HG02981 (cell line): ENCODE data around the gene TCF25.

Experiments
- ATAC-seq: cut with Tn5 transposase; IDR thresholded peaks from one replicate; pipeline ENCODE4 v1.9.1; 2021; ENCODE audit warnings: mild to moderate bottlenecking, moderate library complexity; ENCODE audit not compliant: unreplicated experiment

TCF25 gene

DNA sequence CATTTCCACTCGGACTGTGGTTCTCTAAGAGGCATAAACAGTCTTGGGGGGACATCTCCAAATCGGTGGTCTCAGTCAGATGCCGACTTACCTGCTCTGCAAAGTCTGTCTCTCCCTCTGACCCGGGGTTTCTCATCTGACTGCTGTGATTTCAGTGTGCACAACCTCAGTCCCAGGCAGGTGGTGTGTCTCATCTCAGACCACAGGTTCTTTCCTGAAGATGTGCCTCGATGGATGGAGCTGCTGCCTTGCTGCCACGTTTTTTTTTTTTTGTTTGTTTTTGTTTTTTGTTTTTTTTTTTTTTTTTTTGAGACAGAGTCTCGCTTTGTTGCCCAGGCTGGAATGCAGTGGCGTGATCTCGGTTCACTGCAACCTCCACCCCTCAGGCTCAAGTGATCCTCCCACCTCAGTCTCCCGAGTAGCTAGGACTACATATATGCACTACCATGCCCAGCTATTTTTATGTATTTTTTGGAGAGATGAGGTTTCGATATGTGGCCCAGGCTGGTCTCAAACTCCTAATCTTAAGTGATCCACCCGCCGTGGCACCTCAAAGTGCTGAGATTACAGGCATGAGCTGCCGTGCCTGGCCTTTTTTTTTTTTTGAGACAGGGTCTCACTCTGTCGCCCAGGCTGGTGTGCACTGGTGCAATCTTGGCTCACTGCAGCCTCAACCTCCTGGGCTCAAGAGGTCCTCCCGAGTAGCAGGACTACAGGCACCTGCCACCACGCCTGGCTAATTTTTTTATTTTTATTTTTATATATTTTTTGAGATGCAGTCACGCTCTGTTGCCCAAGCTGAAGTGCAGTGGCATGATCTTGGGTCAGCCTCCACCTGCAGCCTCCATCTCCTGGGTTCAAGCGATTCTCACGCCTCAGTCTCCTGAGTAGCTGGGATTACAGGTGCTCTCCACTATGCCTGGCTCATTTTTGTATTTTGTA, 29.7 kb upstream of the TCF25 start:
- ATAC-seq, result no peak

DNA sequence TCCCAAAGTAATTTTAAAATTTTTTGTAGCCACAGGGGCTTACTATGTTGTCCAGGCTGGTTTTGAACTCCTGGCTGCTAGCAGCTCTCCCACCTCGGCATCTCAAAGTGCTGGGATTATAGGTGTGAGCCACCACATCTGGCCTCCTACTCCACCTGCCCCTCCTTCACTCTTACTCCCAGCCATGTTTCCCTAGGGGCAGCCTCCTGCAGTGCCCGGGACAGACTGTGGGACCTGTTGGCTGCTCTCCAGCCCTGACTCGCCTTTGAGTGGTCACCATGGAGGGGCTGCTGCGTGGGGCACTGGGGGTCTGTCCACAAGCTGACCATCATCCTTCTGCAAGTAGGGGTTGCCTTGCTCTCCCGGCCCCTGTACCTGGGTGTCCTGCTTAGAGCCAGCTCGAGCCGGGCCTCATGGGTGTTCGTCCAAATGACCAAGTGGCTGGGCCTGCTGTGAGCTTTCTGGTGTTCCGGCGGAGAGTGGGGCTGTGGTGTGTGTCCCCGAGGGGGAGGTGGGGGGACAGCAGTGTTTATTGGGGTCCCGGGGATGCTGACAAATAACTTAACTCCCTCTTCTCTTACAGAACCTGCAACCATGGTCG, 28.6 kb upstream of the TCF25 start:
- ATAC-seq, result no peak

DNA sequence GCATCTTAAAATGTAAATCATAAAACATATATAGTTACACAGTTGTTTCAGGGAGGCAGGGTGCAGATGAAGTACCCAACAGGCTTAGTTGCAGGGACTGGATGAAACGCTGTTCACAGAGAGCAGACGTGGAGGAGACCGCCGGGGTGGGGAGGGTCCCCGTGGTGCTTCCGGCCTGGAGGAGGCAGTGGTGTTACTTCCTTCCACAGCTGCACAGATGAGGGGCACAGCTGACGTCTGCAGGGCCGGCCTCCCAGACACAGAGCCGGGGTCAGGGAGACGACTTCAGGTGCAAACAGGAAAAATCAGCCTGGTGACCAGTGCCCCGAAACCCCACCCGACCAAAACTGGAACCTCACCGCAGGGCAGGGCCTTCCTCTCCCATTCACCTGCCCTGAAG, 28.0 kb upstream of the TCF25 start:
- ATAC-seq, result no peak

DNA sequence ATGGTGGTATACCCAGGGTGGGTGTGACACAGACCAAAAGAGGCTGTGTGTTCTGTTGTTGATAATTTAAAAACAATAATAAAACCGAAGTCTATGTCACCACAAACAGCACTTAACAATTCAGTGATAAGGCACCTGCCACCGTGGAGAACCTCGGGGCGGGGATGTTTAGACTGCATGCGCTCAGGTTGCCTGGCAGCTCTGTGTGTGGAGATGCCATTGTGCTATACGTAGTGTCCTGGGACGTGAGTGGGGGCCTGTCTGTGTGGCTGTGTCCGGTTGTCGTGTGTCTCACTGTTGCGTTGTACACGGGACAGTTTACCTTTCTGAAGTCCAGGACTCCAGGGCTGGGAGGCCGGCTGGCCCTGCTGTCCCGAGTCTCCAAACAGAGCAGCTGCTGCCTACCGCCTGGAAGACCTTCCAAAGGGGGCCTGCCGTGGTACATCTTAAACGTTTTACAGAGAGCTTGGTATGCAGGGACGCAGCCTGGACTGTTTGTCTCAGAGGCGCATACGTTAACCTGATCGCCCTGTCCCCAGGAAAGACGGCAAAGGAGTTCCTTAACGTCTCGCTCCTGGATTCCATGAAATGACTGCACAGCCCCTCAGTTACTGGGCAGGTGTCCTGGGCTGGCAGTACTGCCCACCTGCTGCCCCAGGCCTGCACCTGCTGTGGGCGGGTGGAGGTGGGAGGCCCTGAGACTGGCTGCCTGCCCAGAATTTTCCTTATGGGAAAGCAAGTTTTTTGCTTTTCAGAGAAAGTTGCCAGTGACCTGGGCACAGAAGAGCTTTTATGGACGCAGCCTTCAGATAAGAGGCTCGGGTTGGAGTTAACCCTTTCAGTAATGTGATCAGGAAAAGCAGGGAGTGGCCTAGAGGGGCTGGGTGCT, 26.1 kb upstream of the TCF25 start:
- ATAC-seq, result no peak

DNA sequence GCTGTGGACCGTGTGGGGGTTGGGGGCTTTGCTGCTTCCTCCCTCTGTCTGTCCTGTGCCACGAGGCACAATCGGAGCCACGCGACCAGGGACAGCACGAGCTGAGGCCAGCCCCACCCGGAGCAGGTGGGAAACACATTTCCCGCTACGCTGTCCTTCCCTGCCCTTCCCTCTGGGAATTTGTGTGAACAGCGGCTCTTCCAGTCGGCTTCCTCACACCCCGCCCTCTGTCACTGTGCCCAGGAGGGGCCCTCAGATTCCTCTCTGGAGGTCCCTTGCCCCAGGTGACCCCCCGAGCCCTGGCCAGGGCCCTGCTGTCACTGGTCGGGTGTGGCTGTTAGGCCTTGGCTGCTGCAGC, 25.5 kb upstream of the TCF25 start:
- ATAC-seq, result no peak

DNA sequence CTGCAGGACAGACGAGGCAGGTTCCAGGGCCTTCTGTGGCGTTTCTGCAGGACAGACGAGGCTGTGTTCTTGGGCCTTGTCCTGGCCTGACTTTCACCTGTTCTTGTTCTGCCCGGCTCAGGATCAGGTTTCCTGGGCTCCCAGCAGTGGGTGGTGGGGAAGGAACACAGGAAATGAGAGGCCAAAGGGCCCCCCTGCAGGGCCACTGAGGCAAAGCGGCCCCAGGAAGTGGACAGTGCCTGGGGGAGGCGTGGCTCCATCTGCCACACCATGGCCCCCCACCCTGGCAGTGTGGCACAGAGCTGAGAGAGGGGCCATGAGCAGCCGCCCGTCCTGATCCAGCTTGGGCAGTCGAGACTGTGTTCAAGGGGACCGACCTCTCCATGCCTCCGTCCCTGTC, 24.4 kb upstream of the TCF25 start:
- ATAC-seq, result no peak

DNA sequence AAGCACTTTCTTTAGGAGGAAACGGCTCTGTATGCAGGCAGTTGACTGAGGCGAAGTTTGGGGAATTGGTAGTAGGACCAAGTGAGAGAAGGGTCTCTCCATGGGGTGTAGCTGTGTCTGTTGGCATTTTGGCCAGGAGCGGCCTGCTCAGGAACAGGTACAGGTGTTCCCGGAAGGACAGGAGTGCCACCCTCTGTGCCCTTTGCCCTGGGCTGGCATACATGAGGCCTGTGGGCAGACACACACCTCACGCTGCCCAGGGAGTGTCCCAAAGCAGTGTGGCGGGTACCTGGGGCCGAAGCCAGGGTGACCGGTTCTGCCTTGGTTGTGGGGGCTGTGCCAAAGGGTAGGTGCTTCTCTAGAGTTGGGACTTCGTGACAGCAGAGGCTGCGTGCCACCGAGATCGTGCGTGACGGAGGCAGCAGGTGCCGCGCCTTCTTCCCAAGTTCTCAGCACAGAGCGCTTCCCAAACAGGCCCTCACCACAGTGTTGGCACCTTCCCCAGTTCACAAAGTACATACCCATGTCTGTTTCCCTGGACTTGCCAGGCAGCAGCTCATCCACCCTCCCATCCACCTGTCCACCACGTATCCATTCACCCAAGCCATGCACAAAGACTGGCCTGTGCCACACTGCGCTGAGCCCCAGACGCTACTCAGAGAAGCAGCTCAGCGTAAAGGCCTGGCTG, 19.9 kb upstream of the TCF25 start:
- ATAC-seq, result no peak

DNA sequence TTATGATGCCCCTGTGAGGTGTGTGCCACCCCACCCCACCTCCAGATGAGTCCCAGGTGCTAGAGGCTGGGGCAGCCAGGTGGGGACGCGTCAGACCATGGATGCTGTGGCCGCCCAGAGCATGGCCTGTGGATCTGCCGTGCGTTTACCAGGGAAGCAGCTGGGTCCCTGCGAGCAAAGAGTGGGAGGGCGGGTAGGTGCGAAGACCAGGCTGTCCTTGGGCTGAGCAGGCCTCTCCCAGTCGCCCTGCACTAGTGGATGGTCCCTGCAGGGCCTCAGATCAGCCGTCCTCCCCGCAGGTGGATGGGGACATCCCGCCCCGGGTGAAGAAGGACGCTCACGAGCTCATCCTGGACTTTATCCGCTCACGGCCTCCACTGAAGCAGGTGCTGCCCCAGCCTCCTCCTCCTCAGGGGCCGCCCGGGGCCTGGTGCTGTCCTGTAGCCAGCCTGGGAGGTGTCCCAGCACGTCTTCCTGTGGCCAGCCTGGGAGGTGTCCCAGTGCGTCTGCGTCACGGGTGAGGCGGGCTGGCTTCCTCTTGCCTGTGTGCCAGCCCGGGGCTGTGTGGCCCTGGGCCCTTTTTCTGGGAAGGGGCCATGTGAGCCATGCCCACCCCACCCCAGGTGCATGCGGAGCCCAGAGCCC, 18.0 kb upstream of the TCF25 start:
- ATAC-seq, result no peak

DNA sequence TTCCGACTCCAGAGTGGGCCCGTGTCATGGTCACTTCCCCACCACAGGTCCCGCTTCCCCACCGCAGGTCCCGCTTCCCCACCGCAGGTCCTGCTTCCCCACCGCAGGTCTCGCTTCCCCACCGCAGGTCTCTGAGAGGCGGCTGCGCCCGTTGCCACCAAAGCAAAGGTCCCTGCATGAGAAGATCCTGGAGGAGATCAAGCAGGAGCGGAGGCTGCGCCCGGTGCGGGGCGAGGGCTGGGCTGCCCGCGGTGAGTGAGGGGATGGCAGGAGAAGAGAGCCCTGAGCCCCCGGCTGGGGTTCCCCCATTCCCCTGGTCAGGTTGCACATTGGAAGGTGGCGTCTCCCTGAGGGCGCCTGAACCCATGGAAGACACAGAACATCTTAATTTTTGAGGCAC, 17.4 kb upstream of the TCF25 start:
- ATAC-seq, result no peak

DNA sequence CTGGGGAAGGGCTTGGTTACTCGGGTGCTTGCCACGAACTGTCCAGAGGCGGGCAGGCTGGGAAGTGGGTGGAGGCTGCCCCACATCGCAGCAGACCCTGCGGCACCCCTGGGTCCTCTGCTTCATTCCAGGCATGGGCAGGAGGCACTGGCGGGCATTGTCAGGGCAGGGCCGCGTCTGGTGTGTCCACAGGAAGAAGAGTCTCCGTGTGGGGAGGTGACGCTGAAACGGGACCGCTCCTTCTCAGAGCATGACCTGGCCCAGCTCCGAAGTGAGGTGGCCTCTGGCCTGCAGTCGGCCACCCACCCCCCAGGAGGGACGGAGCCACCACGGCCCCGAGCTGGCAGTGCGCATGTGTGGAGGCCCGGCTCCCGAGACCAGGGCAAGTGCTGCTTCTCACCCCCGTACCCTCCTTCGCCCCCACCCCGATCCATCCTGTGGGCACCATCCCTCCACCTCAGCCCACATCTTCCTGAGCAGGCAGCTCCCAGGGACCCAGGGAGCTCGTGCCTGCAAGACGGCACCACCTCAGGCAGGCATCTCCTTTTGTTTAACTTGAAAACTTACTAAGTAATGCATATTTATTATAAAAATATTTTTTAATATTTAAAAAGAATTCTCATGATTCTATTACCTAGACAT, 14.3 kb upstream of the TCF25 start:
- no peak for ATAC-seq

DNA sequence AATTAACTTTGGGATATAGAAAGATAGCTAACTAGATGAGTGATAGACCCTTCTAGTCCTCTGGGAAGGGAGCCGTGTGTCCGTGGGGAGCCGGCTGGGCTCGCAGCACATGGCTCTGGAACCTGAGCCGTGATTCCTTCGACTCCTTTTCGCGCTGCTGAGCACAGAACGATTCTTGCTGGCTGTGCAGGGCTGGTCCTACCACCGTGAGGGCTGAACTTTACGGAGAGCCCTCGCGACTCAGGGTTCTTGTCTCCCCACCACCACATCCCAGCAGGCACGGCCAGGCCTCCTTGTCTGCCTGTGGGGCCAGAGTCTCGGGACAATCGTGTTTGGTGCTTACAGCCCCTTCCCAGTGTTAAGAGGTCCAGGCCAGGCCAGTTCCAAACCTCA, 13.8 kb upstream of the TCF25 start:
- ATAC-seq, result no peak

DNA sequence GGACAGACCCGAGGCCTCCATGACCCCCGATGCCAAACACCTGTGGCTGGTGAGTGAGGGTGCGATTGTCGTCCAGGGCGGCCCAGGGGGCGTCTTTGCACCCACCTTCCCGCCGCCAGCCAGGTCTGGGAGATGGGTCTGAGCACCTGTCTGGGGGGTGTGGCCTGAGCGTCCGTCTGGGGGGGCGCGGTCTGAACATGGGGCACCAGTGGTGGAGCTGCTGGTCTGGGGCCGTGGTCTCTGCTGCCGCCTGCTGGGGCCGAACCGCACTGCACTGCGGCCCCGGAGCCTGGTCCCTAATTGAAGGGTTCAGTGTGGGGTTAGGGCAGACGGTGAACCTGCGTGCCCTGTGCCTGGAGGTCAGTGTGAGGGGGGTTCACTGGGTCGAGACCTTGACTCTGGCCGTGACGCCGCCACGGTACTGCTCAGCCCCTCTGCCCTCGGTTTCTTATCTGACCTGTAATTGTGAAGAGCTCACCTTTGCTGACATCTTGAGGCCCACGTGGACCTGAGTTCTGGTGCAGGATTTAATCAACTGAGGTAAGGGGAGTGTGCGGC, 12.6 kb upstream of the TCF25 start:
- peak; percentile 40 for ATAC-seq

DNA sequence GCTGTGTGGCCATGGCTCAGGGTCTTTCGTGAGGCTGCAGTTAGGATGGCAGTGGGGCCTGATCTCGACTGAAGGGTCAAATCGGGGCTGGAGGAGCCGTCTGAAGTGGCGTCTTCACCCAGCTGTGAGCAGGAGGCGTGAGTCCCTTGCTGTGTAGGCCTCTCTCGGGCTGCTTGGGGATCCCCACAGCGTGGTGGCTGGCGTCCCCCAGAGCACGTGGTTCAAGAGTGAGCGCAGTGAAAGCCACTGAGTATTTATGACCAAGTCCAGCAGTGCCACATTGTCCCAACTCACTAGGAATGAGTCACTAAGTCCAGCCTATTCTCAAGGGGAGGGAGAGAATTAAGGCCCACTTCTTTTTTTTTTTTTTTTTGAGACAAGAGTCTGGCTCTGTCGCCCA, 11.7 kb upstream of the TCF25 start:
- no peak for ATAC-seq

DNA sequence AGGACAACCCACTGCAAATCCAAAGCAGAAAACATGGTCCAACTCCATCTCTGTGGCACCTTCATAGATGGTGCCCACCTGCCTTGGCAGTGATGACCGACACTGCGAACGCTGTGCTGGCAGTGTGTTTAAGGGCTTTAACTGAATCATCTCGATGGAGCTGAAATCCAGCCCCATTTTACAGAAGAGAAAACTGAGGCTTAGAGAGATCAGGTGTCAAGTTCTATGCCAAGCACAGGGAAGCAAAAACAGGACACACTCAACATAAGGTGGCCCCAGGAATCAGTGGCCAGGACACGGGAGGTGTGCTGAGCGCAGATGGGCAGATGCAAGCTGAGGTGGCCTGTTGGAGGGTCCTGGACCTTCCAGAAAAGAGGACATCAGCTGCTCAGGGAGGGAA, 10.7 kb upstream of the TCF25 start:
- no peak for ATAC-seq

DNA sequence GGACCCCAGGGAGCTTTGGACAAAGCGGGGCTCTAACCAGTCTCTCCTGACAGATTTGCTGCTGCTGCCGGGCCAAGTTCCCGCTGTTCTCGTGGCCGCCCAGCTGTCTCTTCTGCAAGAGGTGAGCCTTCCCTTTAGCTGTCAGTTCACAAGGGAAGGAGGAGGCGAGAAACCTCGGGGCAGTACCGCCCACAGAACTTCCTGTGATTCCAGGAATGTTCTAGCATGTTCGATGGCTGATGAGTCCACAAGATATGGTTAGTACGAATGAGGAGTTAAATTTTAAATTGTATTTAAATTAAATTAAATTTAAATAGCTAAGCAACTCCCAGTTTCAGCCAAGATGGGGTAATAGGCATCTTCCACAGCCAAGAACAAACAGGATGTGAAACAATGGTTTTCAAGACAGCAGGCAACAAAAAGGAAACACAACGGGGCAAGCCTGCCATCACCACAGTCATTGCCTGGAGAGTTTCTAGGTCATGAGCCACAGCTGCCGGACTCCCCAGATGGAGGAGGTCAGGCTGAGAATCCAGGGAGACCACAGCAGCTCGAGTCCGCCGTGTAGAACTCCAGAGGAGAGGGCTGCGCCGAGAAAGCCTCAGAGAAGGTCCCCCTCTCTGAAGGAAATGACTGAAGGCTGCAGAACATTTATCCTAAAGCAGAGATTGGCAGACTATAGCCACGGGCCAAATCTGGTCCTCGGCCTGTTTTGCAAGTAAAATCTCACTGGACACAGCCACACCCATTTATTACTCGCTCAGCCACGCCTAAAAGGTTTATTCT, 9.5 kb upstream of the TCF25 start:
- peak; percentile 63 for ATAC-seq

DNA sequence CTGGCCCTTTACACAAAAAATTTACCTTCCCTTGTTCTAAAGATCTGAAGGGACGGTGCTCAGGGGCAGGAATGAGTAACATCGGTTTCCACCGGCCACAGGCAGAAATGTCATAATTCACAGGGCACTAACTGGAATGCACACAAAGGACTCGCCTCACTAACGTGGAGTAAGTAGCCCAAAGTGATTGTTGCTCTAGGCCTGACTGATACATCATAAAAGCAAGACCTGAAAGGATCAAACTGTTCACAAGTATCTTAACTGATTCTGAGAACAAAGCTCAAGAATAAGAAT, 8.9 kb upstream of the TCF25 start:
- ATAC-seq, result no peak

DNA sequence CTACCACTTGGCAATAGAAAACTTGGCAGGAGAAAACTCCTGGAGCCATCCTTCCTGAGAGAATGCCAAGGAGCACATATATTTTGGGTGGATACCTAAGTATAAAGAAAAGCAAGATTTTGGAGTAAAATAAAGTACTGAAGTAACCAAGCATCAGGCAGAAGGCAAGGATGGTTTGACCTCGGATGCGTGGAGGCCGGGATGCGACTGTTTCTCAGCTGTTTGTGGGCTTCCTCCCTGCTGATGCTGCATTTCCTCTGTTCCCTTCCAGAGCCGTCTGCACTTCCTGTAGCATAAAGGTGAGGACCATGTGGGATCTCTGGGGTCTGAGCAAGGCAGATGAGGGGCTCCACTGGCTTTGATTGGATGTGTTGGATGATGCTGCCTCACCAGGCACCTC, 5.5 kb upstream of the TCF25 start:
- no peak for ATAC-seq

DNA sequence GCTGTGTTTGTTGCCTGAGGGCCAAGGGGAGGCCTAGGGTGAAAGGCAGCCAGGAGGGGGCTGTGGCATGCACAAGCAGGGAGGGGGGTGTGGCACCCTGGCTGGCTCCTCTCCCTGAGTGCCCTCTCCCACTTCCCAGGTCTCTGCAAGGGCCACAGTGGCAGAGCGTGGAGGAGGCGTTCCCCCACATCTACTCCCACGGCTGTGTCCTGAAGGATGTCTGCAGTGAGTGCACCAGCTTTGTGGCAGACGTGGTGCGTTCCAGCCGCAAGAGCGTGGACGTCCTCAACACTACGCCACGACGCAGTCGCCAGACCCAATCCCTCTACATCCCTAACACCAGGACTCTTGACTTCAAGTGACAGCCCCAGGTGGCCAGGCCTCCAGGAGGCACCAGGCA, 3.5 kb upstream of the TCF25 start:
- no peak for ATAC-seq

DNA sequence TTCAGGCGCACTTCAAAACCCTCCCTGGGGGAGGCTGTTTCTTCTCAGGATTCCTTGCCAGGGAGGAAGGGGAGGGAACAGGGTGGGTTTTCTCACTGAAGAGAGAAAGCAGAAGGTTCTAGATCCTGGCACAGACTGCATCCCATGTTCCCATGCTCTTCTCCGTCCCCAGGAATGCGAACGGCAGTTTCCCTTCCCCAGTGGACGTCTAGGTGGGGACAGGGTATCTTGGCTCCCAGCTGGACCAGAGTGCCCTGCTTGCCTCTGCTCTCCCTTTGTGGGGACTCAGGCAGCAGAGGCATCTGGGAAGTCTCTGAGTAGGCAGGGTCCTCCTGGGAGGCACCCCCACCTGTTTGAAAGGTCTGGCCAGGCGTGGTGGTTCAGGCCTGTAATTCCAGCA, 3.0 kb upstream of the TCF25 start:
- no peak for ATAC-seq
